HepG2 (cell line): Measurements from ENCODE around the gene CADM4. TPM values are rescaled to one million over a fixed set of nuclear protein-coding genes. Genes with fewer than 3 reads are reported as not detected.

ENCODE experiments used
- ATF7 ChIP-seq, 2 experiments: fragments of 450-650 bp in 1 of 2; sonication (generic) in 1 of 2; formaldehyde crosslinking in 1 of 2; IDR thresholded peaks; 2 replicates each; pipeline versions ENCODE4 v1.4.0 to v1.6.1; 2016 to 2020; ENCODE audit warnings: antibody characterized with exemption in 1 of 2, mild to moderate bottlenecking in 1 of 2, missing genetic modification reagents in 1 of 2
- BRD4 ChIP-seq: sonication (generic); formaldehyde crosslinking; IDR thresholded peaks from 2 replicates; pipeline ENCODE4 v1.4.0; 2020; ENCODE audit warnings: missing genetic modification reagents
- CBFB ChIP-seq: sonication (generic); formaldehyde crosslinking; IDR thresholded peaks from 2 replicates; pipeline ENCODE4 v1.4.0; 2020; ENCODE audit warnings: missing genetic modification reagents
- DNMT3B ChIP-seq: conservative IDR thresholded peaks from 2 replicates; pipeline ENCODE4 v1.6.1; 2016; ENCODE audit warnings: missing biosample characterization, control low read depth
- ETV5 ChIP-seq: IDR thresholded peaks from 2 replicates; pipeline ENCODE4 v1.6.1; 2018; ENCODE audit warnings: missing biosample characterization, missing genetic modification reagents, inconsistent platforms, borderline replicate concordance
- FOXA1 ChIP-seq, 2 experiments: fragments of 450-650 bp in 1 of 2; sonication (generic) in 1 of 2; formaldehyde crosslinking in 1 of 2; IDR thresholded peaks; 2 replicates each; pipeline versions ENCODE4 v1.4.0 to v1.6.1; 2016 to 2020; ENCODE audit warnings: missing genetic modification reagents in 1 of 2
- FOXA3 ChIP-seq: IDR thresholded peaks from 2 replicates; pipeline ENCODE4 v1.6.1; 2016; ENCODE audit warnings: missing genetic modification reagents, missing compliant biosample characterization
- JUNB ChIP-seq: sonication (generic); formaldehyde crosslinking; IDR thresholded peaks from 2 replicates; pipeline ENCODE4 v1.8.0; 2022; ENCODE audit warnings: missing genetic modification reagents, mild to moderate bottlenecking, borderline replicate concordance
- MED1 ChIP-seq: sonication (generic); formaldehyde crosslinking; IDR thresholded peaks from 2 replicates; pipeline ENCODE4 v1.4.0; 2020; ENCODE audit warnings: missing genetic modification reagents
- MED8 ChIP-seq: sonication (generic); formaldehyde crosslinking; IDR thresholded peaks from 2 replicates; pipeline ENCODE4 v1.8.1; 2023; ENCODE audit warnings: mild to moderate bottlenecking, missing genetic modification reagents; ENCODE audit not compliant: insufficient replicate concordance
- NFE2L2 ChIP-seq: fragments of 150-350 bp; IDR thresholded peaks from 2 replicates; pipeline ENCODE4 v1.6.1; 2014; ENCODE audit warnings: low read length
- NFIC ChIP-seq: IDR thresholded peaks from 2 replicates; pipeline ENCODE4 v1.6.1; 2012; ENCODE audit warnings: mild to moderate bottlenecking, low read length, inconsistent platforms
- SALL2 ChIP-seq: sonication (generic); formaldehyde crosslinking; IDR thresholded peaks from 2 replicates; pipeline ENCODE4 v1.8.1; 2023; ENCODE audit warnings: mild to moderate bottlenecking, missing genetic modification reagents, inconsistent platforms
- ZNF230 ChIP-seq: sonication (generic); formaldehyde crosslinking; IDR thresholded peaks from 2 replicates; pipeline ENCODE4 v1.4.0; 2020; ENCODE audit warnings: mild to moderate bottlenecking, missing genetic modification reagents
- ZNF253 ChIP-seq: sonication (generic); formaldehyde crosslinking; IDR thresholded peaks from 2 replicates; pipeline ENCODE4 v1.8.0; 2022; ENCODE audit warnings: mild to moderate bottlenecking, missing genetic modification reagents, borderline replicate concordance
- ZNF768 ChIP-seq: sonication (generic); formaldehyde crosslinking; IDR thresholded peaks from 2 replicates; pipeline ENCODE4 v1.4.0; 2020; ENCODE audit warnings: missing genetic modification reagents
- polyA plus RNA-seq, 8 experiments: library from polyadenylated mRNA; depleted of rRNA in 3 of 8; stranded (reverse) in 7 of 8; unstranded in 1 of 8; fragments of >200 nt; fragmentation: Illumina TruSeq in 4 of 8; extraction: Trizol in 4 of 8; gene quantifications; 2 replicates each; pipeline versions ENCODE4 v1.2.1 to v1.2.3, GENCODE V29; 2011 to 2016; ENCODE audit warnings: low read depth in 4 of 8, missing spikeins in 1 of 8, mixed read lengths in 1 of 8; ENCODE audit not compliant: insufficient read depth in 1 of 8
- total RNA-seq, 5 experiments: library from RNA; depleted of rRNA; stranded (reverse); fragments of >200 nt; fragmentation: Illumina TruSeq; extraction: Trizol; gene quantifications; 2 replicates each; pipeline ENCODE4 v1.2.3, GENCODE V29; 2016; ENCODE audit warnings: low read depth in 1 of 5
- TF ChIP-seq, protein P1 (sequence below): sonication (generic); formaldehyde crosslinking; IDR thresholded peaks from 2 replicates; pipeline ENCODE4 v1.4.0; 2020; ENCODE audit warnings: mild to moderate bottlenecking, low read depth, missing genetic modification reagents
- TF ChIP-seq, protein P2 (sequence below): sonication (generic); formaldehyde crosslinking; IDR thresholded peaks from 2 replicates; pipeline ENCODE4 v1.9.0; 2022; ENCODE audit warnings: missing genetic modification reagents, mild to moderate bottlenecking, borderline replicate concordance
- TF ChIP-seq, protein P3 (sequence below): sonication (generic); formaldehyde crosslinking; IDR thresholded peaks from 2 replicates; pipeline ENCODE4 v1.8.1; 2022; ENCODE audit warnings: mild to moderate bottlenecking, missing genetic modification reagents
- TF ChIP-seq, protein P4 (sequence below): sonication (generic); IDR thresholded peaks from 2 replicates; pipeline ENCODE4 v1.6.1; 2016; ENCODE audit warnings: low read depth, borderline replicate concordance
- TF ChIP-seq, protein P5 (sequence below): sonication (generic); formaldehyde crosslinking; IDR thresholded peaks from 2 replicates; pipeline ENCODE4 v1.5.0; 2020; ENCODE audit warnings: missing genetic modification reagents
- TF ChIP-seq, protein P6 (sequence below): IDR thresholded peaks from 2 replicates; pipeline ENCODE4 v1.6.1; 2018; ENCODE audit warnings: missing genetic modification reagents, mild to moderate bottlenecking, missing compliant biosample characterization

CADM4 gene
- total and polyA plus RNA-seq, 2 of the 13 experiments (the other 11 are each of a cell fraction or from before 2014, with no cell fraction given): 8.5 to 16.0 TPM

DNA sequence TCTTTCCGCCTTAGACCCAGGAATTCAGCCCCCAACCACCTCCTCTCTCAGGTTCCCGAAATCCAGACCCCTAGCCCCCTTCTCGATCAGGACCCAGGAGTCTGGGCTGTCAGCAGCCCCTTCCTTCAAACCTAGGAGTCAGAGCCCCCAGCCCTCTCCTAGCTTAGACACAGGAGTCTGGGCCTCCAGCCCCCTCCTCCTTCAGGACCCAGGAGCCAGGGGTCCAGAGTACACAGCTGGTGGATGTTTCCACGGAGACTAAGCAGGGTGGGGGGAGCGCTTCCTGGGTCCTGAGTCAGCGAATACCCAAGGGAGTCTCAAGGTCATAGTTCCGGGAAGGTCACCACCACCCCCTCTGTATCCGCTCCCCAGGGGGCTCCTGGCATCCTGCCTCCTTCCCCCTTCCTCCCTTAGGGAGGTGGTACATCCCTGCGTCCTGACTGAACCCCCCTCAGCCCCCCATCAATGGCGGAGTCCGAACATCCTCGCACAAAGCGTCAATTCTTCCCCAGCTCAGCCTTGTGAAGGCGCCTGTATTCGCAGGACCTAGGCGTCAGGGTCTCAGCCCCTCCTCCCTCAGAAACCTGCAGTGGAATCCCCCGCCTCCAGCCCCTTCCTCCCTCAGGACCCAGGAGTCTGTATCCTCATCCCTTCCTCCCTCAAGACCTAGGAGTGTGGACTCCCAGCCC is 4.6 kb downstream of the CADM4 start (continued):
- TF ChIP-seq, protein P1, sequence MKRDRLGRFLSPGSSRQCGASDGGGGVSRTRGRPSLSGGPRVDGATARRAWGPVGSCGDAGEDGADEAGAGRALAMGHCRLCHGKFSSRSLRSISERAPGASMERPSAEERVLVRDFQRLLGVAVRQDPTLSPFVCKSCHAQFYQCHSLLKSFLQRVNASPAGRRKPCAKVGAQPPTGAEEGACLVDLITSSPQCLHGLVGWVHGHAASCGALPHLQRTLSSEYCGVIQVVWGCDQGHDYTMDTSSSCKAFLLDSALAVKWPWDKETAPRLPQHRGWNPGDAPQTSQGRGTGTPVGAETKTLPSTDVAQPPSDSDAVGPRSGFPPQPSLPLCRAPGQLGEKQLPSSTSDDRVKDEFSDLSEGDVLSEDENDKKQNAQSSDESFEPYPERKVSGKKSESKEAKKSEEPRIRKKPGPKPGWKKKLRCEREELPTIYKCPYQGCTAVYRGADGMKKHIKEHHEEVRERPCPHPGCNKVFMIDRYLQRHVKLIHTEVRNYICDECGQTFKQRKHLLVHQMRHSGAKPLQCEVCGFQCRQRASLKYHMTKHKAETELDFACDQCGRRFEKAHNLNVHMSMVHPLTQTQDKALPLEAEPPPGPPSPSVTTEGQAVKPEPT: no peak
- TF ChIP-seq, protein P2, sequence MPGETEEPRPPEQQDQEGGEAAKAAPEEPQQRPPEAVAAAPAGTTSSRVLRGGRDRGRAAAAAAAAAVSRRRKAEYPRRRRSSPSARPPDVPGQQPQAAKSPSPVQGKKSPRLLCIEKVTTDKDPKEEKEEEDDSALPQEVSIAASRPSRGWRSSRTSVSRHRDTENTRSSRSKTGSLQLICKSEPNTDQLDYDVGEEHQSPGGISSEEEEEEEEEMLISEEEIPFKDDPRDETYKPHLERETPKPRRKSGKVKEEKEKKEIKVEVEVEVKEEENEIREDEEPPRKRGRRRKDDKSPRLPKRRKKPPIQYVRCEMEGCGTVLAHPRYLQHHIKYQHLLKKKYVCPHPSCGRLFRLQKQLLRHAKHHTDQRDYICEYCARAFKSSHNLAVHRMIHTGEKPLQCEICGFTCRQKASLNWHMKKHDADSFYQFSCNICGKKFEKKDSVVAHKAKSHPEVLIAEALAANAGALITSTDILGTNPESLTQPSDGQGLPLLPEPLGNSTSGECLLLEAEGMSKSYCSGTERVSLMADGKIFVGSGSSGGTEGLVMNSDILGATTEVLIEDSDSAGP: peak; percentile 80; the same call in 1 of the 2 replicates
- TF ChIP-seq, protein P3, sequence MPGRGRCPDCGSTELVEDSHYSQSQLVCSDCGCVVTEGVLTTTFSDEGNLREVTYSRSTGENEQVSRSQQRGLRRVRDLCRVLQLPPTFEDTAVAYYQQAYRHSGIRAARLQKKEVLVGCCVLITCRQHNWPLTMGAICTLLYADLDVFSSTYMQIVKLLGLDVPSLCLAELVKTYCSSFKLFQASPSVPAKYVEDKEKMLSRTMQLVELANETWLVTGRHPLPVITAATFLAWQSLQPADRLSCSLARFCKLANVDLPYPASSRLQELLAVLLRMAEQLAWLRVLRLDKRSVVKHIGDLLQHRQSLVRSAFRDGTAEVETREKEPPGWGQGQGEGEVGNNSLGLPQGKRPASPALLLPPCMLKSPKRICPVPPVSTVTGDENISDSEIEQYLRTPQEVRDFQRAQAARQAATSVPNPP (CRISPR knock-in tag): no peak
- TF ChIP-seq NFIC (no peak), FOXA3 (peak; percentile 69), SALL2 (CRISPR knock-in tag) (0 out of 2 replicates have a peak, but pooled peaks have one; percentile 27), NFE2L2 (no peak), MED1 (0 out of 2 replicates have a peak, but pooled peaks have one; percentile 32), ETV5 (peak; percentile 25; the same call in 1 of the 2 replicates), ZNF230 (CRISPR knock-in tag) (0 out of 2 replicates have a peak, but pooled peaks have one; percentile 49), JUNB (no peak), ZNF253 (CRISPR knock-in tag) (no peak), BRD4 (CRISPR knock-in tag) (no peak), ZNF768 (CRISPR knock-in tag) (no peak), ATF7 (IDR thresholded peaks at IDR 0.05) (peak; percentile 60), ATF7 (CRISPR knock-in tag; IDR thresholded peaks at IDR 0.05) (no peak), MED8 (peak; percentile 35), FOXA1 (IDR thresholded peaks at IDR 0.05) (no peak), FOXA1 (CRISPR knock-in tag; IDR thresholded peaks at IDR 0.05) (peak; percentile 71), DNMT3B (CRISPR knock-in tag) (peak; percentile 66; the same call in 1 of the 2 replicates), CBFB (CRISPR knock-in tag) (peak; percentile 49; the same call in 1 of the 2 replicates)
- TF ChIP-seq, protein P4, sequence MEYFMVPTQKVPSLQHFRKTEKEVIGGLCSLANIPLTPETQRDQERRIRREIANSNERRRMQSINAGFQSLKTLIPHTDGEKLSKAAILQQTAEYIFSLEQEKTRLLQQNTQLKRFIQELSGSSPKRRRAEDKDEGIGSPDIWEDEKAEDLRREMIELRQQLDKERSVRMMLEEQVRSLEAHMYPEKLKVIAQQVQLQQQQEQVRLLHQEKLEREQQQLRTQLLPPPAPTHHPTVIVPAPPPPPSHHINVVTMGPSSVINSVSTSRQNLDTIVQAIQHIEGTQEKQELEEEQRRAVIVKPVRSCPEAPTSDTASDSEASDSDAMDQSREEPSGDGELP: peak; percentile 99
- TF ChIP-seq, protein P5, sequence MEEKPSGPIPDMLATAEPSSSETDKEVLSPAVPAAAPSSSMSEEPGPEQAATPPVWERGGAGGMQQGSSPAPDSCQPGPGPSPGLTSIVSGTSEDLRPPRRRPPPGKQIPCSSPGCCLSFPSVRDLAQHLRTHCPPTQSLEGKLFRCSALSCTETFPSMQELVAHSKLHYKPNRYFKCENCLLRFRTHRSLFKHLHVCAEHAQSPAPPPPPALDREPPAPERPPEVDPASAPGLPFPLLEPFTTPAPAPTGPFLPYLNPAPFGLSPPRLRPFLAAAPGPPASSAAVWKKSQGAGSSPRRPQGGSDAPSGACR (CRISPR knock-in tag): 0 out of 2 replicates have a peak, but pooled peaks have one; percentile 56
- TF ChIP-seq, protein P6, sequence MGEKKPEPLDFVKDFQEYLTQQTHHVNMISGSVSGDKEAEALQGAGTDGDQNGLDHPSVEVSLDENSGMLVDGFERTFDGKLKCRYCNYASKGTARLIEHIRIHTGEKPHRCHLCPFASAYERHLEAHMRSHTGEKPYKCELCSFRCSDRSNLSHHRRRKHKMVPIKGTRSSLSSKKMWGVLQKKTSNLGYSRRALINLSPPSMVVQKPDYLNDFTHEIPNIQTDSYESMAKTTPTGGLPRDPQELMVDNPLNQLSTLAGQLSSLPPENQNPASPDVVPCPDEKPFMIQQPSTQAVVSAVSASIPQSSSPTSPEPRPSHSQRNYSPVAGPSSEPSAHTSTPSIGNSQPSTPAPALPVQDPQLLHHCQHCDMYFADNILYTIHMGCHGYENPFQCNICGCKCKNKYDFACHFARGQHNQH (CRISPR knock-in tag): peak; percentile 59; the same call in 1 of the 2 replicates
